GM21825 (cell line): ENCODE results near the gene TRPM3.

ENCODE experiments used
- ATAC-seq: cut with Tn5 transposase; IDR thresholded peaks from one replicate; pipeline ENCODE4 v1.9.1; 2021; ENCODE audit warnings: mild to moderate bottlenecking, moderate library complexity; ENCODE audit not compliant: unreplicated experiment

The TRPM3 gene

DNA sequence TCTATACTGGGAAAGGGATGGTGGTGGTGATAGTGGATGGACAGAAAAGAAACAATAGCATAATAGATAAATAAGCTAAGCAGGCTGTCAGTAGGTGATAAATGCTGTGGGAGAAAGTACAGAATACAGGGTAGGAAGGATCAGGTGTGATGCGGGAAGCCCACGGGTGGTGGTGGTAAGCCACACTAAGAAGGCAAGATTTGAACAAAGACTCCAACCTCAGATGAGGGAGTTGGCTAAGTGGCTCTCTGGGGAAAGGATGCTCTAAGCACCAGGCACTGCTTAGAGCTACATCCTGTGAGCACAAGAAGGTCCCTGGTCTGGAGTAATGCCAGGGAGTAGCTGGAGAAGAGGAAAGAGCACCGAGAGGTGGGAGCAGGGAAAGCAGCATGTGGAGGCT is 555.4 kb downstream of the TRPM3 start:
- no peak for ATAC-seq

DNA sequence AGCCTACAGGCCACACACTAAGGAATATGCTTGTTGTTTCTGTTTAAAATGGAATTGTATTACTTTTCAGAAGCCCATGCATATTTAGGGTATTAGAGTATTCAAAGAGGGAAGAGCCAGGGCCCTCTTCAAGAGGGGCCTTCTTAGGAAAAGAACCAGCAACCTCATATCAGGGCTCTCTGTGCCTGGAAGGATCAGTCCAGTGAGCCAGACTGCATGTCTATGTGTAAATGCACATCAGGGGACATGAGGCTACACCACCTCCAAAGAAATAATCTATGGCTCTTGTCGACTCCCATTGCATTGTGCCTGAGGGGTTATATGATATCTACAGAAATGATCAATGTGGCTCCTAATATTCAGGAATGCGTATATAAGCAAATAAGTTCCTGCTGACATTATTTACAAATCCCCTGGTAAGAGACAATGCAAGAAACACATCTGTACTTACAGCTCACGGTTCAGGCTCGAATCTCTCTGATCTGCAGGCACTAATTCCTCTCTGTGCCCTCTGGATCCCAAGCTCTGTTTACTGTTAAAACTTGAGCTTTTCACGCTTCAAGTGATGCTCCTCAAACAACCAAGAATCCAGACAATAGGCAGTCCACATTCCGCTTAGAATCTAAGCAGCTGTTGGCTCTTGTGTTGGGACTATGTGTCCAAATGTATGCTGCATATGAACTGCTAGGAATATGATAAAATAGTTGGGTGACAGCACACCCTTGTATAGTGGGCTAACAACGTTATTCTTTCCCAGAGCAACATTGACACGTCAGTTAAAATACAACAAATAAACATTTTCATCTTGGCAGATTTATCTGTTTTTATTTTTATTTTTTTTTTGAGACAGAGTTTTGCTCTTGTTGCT is 556.7 kb downstream of the TRPM3 start:
- ATAC-seq = no peak

DNA sequence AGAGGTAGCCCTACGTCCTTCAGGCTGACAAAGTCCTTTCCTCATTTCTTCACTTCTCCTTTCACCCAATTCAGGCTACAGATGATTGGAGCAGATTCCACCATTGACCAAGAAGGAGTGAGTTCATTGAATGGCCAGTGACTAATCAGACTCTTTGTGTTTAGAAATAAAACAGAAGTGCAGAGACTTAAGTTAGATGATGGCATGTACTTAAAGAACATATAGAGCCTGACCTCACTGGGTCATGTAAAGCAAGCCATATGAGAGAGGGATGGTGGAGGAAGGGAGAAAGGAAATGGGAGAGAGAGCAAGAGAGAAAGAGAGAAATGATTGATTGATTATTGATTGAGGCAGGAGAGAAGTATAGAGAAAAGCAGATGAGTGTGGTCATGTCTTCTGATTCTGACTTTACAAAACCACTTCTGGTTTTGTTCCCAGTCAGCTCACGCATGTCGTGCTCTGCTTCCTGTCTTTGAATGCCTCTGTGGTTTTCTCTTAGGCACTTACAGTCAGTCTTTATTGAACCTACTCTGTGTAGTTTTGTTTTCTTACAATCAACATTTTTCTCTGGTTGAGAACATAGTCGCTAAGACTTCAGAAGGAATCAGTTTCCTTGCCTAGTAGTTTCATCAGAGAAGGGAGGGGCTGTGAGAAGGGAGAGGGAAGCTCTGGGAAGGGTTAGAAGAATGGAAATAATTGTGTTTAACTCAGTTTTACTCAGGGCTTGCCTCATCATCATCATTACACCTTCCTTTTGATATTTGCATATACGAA is 557.8 kb downstream of the TRPM3 start:
- peak; percentile 99 for ATAC-seq

DNA sequence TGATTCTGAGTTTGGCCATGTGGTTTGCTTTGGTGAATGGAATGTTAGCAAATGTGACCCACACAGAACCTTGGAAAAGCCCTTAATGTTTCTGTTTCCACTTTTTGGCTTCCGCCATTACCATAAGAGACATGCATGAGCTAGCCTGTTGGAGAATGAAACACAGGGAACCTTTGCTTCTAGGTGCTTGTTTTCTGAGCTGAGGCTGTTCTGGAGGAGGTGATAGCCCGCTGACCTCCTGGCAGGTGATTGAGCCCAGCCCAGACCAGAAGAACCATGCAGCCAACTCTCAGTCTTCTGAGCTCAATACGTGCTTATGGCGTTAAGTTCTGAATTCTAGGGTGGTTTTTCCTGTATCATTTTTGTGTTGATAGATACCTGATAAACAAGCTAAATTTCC is 558.4 kb downstream of the TRPM3 start:
- ATAC-seq = peak; percentile 0

DNA sequence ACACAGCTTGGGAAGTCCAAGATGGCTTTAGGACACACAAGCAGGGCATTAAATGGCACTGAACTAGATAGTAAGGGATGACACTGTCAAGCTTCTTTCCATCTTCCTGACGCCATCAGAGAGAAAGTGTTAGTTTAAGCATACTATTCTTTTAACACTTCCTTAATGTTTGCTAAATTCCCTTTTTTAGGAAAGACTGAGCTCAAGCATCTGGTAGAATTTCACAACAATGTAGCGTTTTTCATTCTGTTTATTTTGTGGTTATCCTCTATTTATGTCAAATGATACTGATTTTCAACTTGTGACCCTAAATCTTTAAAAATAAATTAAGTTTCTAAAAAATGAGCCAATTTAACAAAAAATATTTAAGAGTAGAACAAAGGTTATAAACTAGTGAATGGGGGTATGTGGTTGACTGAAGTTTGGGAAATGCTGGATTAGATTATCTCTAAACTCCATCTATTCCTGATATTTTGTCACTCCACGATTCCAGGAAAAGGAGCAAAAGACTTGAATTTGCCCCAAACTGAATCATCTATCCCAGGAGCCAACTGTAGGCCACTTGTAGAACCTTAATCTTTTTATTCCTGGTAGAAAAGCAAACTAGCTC is 559.5 kb downstream of the TRPM3 start:
- no peak for ATAC-seq

DNA sequence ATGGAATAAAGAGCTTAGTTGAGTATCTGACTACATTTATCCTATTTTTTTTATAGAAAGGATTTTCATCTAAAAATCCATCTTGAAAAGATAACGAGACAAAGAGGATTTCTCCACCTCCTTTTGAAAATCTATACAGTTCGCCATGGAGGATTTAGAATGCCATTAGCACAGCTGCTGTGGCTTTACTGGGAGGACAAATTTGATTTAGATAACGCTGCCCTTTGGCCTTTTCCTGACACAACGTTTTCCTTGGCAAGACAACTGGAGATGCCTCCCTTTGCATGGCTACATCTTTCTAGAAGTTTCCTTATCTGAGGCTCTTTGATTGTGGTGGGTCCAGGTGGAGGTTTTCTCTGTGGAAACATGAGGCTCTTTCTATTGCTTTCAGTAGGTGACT is 560.3 kb downstream of the TRPM3 start:
- ATAC-seq = no peak

DNA sequence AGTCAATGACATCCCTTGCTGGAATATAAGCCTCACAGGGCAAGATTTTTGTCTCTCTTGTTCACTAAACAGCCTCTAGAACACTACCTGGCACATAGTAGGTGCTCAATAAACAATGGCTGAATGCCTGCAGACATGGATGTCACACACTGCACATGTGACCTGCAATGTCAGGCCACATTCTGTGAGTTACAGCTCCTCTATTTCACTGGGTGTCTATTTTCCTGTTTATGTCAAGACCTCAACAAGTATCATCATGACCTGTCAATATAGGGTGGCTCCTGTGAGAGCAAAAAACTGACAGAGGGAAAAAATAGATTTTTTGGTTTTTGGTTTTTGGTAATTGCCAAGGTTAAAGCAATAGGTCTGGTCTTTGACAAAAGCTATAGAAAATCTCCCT is 562.3 kb downstream of the TRPM3 start:
- ATAC-seq = no peak

DNA sequence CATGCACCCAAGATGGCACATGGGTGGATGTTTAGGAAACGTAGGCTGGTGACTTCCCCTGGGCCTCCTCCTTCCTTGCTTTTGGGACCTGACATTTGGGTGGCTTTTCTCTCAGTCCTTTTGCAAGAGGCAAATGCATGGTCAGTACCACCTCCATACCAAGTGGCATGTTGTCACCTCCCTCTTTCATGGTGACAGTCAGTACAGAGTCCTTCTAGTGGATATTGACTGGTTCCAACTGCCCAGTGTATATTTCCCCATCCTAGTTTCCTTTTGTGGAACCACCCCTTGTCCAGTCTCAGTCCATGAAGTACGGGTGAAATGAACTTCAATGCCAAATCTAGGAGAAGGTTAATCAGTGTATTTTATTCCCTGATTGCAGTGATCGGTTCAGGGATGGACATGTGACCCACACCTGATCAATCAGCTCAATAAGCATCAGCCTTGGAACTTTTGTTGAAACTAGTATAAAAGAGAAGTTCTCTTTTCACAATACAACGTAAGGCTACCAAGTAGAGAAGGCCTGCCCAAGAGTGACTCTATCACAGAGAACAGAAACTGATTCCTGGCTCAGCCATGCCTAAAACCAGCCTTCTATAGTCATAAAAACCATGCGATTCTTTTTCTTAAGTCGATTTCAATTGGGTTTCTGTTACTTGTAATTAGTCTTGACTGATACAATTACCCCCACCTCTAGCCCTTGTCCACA is 563.6 kb downstream of the TRPM3 start:
- ATAC-seq = peak; percentile 98

DNA sequence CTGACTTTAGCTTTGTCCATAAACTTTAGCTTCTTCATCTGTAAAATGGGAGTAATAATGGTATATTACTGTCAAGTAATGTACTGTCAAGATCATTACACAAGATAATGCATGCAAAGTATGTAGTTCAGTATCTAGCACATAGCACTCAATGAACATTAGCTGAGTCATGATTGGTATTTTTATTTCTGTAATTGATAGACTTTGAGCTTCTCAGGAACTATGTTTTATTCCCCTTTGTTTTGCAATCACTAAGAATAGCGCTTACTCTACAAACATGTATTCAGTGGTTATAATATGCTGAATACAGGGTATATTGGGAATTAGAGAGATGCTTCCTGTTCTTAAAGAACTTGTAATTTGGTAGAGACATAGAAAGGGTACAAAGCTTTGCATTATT is 564.6 kb downstream of the TRPM3 start:
- ATAC-seq = no peak

DNA sequence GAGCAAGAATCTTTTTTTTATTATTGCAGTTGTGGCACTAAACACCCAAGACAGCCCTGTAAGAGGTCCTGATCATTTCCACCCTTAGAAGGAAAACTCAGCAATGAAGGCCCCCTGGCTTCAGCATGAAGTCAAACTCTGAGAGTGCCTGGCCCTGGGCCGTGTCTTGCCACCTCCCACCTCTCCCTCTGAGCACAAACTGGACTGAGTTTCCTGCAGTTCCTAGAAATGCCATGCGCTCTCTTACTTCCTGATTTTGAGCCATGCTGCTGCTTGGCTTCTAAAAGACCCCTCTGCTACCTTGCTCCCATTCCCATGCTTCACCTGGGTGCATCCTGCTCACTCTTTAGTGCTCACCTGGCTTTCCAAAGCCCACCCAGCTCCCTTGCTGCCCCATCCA is 566.5 kb downstream of the TRPM3 start:
- no peak for ATAC-seq

DNA sequence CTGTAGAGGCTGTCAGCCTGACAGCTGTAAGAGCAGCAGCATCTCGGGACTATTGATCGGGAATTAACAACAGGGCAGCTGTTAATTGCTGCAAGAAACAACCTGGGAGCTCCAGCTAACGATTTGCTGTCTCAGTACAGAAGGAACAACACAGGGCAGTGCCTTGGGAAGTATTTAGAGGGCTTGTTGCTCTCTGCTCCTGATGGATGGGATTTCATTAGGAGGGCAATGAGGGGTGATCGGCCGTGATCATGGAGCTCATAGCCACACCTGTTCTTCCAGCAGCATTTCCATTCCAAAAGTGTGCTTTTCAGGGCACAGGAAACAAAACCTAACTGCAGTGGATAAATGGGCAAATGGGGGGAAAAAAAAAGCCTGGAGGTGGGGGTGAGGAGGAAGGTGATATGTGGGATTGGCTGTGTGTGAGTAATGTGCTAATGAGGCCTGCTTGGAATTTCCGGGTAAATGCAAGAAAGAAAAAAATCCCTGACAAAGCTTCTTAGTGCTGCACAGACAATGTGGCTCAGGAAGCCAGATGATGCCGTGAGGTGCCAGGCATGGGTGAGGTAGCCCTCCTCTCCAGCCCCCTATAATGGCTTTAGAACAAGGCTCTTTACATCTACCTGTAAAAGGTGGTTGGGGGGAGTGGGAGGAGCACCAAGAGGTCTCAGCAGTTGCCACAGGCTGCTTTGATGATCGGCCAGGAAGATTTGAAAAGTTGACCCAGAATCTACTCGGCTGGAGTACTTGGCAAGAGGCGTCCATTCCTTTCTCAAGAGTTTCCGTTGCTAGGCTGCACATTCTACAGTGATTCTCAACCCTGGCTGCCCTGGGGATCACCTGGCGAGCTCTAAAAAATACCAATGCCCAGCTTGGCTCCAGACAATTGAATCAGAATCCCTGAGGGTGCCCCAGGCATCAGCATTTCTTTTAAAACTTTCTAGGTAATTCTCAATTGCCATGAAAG is 567.4 kb downstream of the TRPM3 start:
- ATAC-seq = no peak

DNA sequence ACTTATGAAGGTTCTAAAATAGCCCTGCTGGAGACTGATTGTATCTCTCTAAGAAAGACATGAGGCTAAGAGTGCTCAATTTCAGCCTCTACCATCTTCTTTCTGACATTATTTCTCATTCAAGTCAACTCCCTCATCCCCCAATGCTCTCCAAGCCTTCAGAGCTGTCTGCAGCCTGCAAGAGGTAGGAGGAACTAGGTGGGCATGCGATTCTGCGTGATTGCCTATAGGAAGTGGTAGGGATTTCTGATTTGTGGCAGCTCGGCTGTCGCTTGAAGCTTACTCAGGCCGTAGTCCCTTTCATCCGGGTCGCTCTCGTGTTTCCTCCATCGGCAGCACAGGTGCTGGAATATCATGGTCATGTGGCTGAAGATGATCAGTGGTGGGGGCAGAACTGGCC is 568.9 kb downstream of the TRPM3 start:
- no peak for ATAC-seq

DNA sequence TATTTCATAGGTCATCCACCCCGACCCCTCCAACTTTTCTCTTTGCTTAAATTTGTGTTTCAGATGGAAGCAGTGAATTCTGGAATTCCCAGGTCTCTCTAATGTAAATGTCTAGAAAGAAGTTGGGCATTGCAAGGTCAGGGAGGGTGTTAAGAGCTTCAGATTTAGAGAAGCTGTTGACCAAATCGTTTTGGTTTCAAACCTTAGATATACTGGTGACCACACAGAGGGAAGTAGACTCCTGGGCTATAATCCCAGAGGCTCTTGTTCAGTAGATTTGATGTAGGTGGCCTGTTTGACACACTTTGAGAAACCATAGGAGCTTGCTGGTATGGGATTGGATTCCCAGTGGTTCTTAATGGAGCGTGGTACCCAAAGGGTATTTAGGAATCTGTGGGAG is 569.6 kb downstream of the TRPM3 start:
- ATAC-seq = no peak

DNA sequence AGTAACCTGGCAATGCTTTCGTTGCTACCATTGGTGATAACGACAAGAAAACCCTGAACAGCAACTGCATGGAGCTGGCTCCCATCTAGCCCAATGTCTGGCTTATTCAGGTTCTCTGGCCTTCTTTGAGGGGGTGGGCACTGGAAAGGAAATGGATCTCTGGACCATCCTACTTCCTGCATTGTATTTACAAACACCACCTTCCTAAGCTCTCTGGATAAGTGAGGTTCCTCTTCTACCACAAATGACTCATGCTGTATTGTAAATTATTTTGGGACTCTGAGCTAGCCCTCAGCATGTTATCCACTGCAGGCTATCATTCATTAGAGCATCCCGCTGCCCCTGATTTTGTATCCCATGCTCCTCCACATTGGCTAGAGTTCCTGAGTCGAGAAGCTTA is 570.0 kb downstream of the TRPM3 start:
- ATAC-seq = no peak

DNA sequence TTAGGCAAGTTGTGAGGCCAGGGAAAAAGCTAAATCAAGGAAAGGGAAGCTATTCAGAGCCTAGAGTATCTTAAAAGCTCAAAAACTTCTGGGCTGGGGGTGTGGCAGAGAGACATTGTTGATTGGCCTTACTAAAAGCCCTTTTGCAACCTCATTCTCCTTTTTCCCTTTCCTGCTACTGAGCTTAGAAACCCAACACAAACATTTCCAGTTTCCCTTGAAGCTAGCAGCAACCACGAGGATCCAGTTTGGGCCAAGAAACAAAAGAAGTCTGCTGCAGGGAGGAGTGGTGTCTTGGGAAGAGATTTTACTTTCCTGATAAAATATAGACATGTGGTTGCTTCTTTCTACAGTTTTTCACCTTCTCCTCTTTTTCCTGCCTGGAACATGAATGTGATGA is 571.5 kb downstream of the TRPM3 start:
- no peak for ATAC-seq

DNA sequence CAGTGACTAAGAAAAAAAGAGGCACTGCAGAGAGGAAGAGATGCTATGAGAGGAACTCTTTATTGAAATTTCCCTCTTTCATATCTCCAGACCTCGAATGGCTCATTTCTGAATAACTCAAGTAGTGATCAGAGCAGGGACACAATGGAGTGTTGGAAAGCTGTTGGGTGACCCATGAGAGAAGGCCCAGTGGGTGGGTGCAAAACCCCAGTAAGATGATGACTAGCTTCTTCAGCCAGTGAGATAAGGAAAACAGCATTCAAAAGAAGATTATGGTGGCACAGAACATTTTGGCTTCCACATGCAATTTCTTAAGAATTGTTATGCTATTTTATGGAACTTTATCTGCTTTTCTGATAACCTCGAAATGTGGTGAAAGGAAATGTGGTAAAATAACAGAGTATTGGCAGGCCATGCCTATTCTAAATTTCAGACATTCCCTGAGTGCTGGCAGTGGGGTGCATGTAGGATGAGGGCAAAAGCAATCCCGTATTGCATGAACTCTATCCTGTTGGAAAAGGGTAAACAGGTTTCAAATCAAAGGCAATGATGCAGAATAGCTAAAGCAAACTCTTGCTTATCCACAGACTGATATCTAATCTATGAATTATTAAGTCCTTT is 579.0 kb downstream of the TRPM3 start:
- no peak for ATAC-seq

DNA sequence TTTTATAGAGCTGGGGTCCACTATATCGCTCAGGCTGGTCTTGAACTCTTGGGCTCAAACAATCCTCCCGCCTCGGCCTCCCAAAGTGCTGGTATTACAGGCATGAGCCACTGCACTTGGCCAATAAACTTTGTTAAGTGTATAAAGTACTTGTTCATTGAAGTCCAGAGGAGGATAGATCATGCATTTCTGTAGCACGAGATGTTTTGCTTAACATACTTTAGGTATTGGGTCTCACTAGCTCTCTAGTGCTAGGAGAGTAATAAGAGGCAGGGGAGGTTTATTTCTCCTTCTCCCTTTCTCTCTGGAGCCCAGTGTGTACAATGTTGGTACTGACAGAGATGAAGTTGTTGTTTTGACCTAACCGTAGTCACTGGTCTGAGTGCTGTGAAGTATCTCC is 581.4 kb downstream of the TRPM3 start:
- ATAC-seq = no peak

DNA sequence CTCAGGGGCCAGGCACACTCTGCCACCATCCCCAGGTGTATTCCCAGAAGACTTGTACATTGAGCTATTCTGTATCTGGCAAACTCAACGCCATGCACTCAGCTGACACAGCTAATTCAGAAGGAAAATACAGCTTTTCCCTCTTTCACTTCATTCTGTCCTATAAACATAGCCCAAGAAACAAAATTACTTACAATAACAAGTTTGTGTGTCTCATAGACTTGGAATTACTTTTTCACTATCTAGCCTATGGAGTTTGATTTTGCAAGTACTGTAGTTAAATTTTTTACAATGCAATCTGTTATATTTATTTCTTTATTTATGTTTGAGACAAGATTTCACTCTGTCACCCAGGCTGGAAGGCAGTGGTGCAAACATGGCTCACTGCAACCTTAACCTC is 581.9 kb downstream of the TRPM3 start:
- ATAC-seq = no peak

DNA sequence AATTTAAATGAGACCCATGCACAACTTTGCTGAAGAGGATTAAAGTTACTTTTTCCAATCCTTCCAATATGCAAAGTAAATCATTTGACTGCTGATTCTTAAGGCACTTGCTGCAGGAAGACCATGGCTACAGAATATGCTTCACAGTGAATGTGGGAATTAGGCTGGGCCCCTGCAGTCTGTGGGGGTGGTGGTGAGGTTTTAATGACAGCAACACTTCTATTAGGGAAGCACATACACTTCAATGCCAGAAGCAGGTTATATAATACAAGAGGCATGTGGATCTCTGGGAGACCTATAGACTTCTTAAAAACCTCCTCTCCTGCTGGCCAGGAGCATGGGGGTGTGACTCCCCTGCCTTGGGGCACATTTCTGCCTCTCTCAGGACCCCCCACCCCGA is 582.4 kb downstream of the TRPM3 start:
- no peak for ATAC-seq

DNA sequence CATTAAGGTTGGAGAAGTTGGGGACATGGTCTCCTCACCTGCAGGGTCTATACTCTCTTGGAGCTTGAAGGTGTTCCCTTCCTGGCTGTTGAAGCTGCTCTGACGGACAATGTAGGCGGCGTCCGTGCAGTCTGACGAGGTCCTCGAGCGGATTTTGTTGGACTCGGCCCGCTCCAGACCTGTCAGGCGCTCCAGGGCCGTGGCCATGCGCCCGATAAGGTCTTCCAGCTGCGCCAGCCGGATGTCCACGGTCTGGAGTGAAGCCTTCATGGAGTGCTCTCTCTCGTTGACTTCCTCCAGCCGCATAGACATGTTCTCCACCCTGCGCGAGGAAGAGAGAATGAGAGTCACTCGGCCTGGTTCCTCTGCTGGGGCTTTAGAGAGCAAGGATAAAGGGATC is 584.3 kb downstream of the TRPM3 start:
- no peak for ATAC-seq
